ENCODE data around the gene PARL.

Gene PARL

DNA sequence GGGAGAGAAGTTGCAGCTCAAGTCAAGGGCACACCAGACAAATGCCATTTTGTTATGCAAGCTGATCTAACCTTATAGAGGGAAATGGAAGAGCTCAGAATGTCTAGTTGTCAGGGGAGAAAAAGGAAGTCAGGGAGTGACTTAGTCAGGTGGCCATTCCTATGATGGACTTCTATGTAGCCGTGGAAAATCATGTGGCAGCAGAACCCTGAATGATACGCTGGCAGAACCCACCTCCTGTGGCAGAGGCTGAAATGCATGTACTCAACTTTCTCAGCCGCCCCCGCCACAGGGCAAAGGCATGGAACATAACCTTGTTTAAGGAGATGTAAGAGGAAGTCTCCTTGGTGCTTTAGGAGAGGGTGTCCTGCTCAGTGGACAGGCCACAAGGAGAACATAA is 37.7 kb upstream of the PARL start:
- H3K27ac ChIP-seq = no peak overlapping the region
- TF ChIP-seq ZFX (IDR thresholded peaks at IDR 0.05; ENCODE audit: borderline replicate concordance) = no peak
- TF ChIP-seq, protein P1, sequence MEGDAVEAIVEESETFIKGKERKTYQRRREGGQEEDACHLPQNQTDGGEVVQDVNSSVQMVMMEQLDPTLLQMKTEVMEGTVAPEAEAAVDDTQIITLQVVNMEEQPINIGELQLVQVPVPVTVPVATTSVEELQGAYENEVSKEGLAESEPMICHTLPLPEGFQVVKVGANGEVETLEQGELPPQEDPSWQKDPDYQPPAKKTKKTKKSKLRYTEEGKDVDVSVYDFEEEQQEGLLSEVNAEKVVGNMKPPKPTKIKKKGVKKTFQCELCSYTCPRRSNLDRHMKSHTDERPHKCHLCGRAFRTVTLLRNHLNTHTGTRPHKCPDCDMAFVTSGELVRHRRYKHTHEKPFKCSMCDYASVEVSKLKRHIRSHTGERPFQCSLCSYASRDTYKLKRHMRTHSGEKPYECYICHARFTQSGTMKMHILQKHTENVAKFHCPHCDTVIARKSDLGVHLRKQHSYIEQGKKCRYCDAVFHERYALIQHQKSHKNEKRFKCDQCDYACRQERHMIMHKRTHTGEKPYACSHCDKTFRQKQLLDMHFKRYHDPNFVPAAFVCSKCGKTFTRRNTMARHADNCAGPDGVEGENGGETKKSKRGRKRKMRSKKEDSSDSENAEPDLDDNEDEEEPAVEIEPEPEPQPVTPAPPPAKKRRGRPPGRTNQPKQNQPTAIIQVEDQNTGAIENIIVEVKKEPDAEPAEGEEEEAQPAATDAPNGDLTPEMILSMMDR (IDR thresholded peaks at IDR 0.05) = no peak

DNA sequence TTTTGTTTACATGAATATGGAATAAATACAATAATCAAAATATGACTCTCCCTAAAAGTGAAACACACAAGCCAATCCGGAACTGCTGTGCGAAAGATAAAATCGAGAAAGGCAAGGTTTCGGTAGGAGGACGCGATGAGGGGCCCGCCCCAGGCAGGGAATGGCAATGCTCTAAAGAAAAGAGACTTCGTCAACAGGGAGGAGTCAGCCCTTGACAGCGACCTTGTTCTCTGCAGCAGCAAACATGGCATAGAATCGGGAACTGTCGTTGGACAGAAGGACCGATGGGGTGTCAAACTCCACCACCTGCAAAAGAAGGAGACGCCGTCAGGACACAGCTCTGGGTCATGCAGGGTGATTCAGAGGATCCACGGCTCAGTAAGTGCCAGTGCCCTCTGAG is 36.4 kb upstream of the PARL start:
- H3K27ac ChIP-seq = no peak overlapping the region
- TF ChIP-seq, protein P1 (IDR thresholded peaks at IDR 0.05) = no peak
- no peak for TF ChIP-seq ZFX (IDR thresholded peaks at IDR 0.05; ENCODE audit: borderline replicate concordance)

DNA sequence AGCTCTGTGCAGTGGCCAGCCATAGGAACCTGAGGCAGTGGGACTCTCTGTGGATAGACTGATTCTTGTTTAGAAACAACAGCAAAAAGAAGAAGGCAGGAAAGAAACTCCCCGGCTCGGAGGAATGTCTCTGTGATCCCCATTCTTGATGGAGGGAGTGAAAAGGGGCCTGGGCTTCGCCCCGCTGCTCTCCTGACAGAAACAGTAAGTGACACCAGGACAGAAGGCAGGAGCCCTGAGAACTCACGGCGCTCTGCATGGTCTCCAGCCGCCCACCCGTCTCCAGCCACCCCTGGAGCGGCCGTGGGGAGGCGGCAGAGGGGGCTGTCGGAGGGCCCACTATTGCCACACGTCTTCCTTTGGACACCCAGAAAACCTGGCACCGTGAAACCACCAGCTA is 35.7 kb upstream of the PARL start:
- TF ChIP-seq, protein P1 (IDR thresholded peaks at IDR 0.05) = no peak
- TF ChIP-seq ZFX (IDR thresholded peaks at IDR 0.05; ENCODE audit: borderline replicate concordance) = no peak
- H3K27ac ChIP-seq = no peak overlapping the region

DNA sequence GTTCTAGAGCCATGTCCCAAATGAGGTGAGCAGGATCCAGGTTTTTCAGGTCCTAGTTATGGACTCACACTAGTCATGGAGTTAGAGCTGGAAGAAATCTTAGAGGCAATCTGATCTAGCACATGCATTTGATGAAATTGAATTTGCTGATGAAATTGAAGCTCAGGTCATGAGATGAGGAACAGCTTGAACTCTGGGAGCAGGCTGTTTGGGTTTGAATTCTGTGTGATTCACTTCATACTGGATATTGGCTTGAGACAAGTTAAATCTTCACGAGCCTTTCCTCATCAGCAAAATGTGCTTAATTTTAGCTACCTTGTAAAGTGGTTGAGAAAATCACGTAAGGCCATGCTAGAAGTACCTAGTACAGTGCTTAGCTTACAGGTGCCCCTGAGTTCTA is 33.5 kb upstream of the PARL start:
- H3K27ac ChIP-seq = no peak overlapping the region
- no peak for TF ChIP-seq ZFX (IDR thresholded peaks at IDR 0.05; ENCODE audit: borderline replicate concordance)
- TF ChIP-seq, protein P1 (IDR thresholded peaks at IDR 0.05) = no peak

DNA sequence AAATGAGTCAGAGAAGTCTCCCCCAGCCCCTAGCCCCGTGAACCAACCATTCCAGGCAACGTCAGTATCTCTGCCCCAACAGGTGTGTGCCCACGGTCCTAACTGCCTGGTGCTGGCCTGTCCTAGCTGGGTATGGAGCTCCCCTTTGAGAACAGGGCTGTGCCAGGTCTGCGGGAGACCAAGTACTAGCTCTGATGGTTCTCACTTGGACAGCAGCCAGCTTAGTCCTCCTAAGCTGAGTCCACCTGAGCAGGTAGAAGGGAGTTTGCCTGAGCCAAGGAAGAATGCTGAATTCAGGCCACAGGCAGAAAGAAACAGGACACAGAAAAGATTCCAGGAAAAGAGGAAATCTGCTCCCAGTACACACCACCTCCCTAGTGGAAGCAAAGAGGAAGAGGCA is 33.1 kb upstream of the PARL start:
- TF ChIP-seq ZFX (IDR thresholded peaks at IDR 0.05; ENCODE audit: borderline replicate concordance) = no peak
- TF ChIP-seq, protein P1 (IDR thresholded peaks at IDR 0.05) = no peak
- no peak overlapping the region for H3K27ac ChIP-seq

DNA sequence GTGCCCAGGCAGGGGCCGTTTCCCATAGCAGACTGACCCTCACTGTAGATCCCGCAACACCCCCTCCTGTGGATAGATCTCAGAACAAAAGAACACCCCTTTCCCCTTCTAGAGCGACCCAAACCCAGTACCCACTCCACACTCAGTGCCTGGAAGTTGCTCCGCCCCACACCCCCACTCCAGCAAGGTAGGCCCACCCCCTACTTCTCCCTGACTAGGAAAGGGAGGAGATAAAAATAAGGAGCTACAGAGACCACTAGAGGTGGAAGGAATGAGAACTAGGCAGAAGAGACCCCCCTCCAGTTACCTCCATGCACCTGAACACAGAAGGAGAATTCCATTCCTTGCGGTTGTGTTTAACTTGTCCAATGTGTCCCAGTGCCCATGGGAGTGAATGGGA is 30.2 kb upstream of the PARL start:
- H3K27ac ChIP-seq = no peak overlapping the region
- TF ChIP-seq, protein P1 (IDR thresholded peaks at IDR 0.05) = no peak
- TF ChIP-seq ZFX (IDR thresholded peaks at IDR 0.05; ENCODE audit: borderline replicate concordance) = no peak

DNA sequence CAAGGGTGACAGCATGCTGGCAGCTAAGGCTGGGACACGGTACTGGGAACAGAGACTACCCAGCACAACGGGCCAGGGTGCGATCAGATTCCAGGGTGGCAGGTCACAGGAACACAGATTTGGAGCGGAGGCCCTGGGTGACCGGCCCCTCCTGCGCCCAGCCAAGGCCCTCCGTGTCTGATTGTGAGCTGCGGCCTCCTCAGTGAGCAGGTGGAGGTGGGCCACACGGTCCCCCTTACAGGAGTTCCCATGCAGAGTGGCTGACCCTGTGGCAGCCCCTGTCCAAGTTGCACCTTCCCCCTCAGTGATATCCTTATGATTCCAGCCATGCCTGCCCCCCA is 28.9 kb upstream of the PARL start:
- H3K27ac ChIP-seq = no peak overlapping the region
- no peak for TF ChIP-seq ZFX (IDR thresholded peaks at IDR 0.05; ENCODE audit: borderline replicate concordance)
- TF ChIP-seq, protein P1 (IDR thresholded peaks at IDR 0.05) = no peak
